GM12878 (cell line): Measurements from ENCODE around the gene NUBPL. TPM values are rescaled to one million over a fixed set of nuclear protein-coding genes. Genes with fewer than 3 reads are reported as not detected.

Source experiments
- ATAC-seq: fragments of 200-7000 bp; cut with Tn5 transposase; 3 replicates; pipeline ENCODE4 v1.9.1; 2020; ENCODE audit warnings: mild to moderate bottlenecking, moderate library complexity
- BruUV-seq: library from RNA; stranded (reverse); fragments of 400-500 nt; replicated peaks from 2 replicates; lab custom pipeline; 2021; lab: Mats Ljungman, UMichigan
- CTCF ChIA-PET: fragments of 300-600 bp; sonication (Branson Sonifier 250); formaldehyde crosslinking; extraction: SDS; loops from one replicate; lab custom pipeline; 2021; ENCODE audit warnings: inconsistent platforms; lab: Yijun Ruan, JAX
- POLR2A ChIA-PET: fragments of 350-600 bp; formaldehyde crosslinking; extraction: SDS; loops from one replicate; lab custom pipeline; 2021; ENCODE audit warnings: inconsistent platforms; lab: Charles Lee
- RAD21 ChIA-PET: fragments of 300-600 bp; sonication (Branson Sonifier 250); formaldehyde crosslinking; loops from one replicate; lab custom pipeline; 2023; ENCODE audit warnings: antibody characterized with exemption; ENCODE audit not compliant: unreplicated experiment; lab: Charles Lee
- SMC1A ChIA-PET: fragments of 300-600 bp; sonication (Branson Sonifier 250); formaldehyde crosslinking; loops from one replicate; lab custom pipeline; 2023; ENCODE audit not compliant: unreplicated experiment, uncharacterized antibody; lab: Charles Lee
- DNase-seq: peaks from one replicate; pipeline ENCODE4 v3.0.0-alpha.2; 2011; ENCODE audit warnings: low read depth, low spot score
- FAIRE-seq: peaks from 3 replicates; lab custom pipeline; 2011; peaks lifted over from hg19 to GRCh38; lab: Jason Lieb, UNC
- H2AFZ ChIP-seq: 2 replicates; pipeline ENCODE4 v1.6.0; 2011; ENCODE audit warnings: low read depth, low read length, control low read depth; ENCODE audit not compliant: control insufficient read depth
- H3K27ac ChIP-seq: 2 replicates; pipeline ENCODE4 v1.5.1; 2011; ENCODE audit warnings: control low read depth; ENCODE audit not compliant: control insufficient read depth, insufficient read depth
- H3K27me3 ChIP-seq, 2 experiments: replicated peaks in 1 of 2; 2 replicates each; pipeline versions ENCODE4 v1.6.0 to v1.6.1; 2011; ENCODE audit warnings: low read length in 1 of 2; ENCODE audit not compliant: control insufficient read depth in 2 of 2, insufficient read depth in 2 of 2
- H3K36me3 ChIP-seq, 2 experiments: 2 replicates each; pipeline ENCODE4 v1.5.1; 2011; ENCODE audit warnings: low read length in 1 of 2; ENCODE audit not compliant: control insufficient read depth in 2 of 2, insufficient read depth in 2 of 2
- H3K4me1 ChIP-seq: 2 replicates; pipeline ENCODE4 v1.6.1; 2011; ENCODE audit warnings: mild to moderate bottlenecking, low read length, moderate library complexity, mixed read lengths; ENCODE audit not compliant: control insufficient read depth, insufficient read depth
- H3K4me2 ChIP-seq: 2 replicates; pipeline ENCODE4 v1.6.0; 2011; ENCODE audit warnings: control low read depth; ENCODE audit not compliant: control insufficient read depth, insufficient read depth
- H3K4me3 ChIP-seq: fragments of 200-600 bp; sonication (generic); 2 replicates; pipeline ENCODE4 v1.5.1; 2016
- H3K79me2 ChIP-seq: 2 replicates; pipeline ENCODE4 v1.6.0; 2011; ENCODE audit warnings: low read length; ENCODE audit not compliant: control insufficient read depth, insufficient read depth
- H3K9ac ChIP-seq: 2 replicates; pipeline ENCODE4 v1.8.0; 2011; ENCODE audit warnings: low read length, control low read depth, mixed read lengths; ENCODE audit not compliant: control insufficient read depth, insufficient read depth
- H3K9me3 ChIP-seq: replicated peaks from 3 replicates; pipeline ENCODE4 v1.5.1; 2011; ENCODE audit warnings: mild to moderate bottlenecking, low read length; ENCODE audit not compliant: control insufficient read depth, insufficient read depth
- H4K20me1 ChIP-seq: 2 replicates; pipeline ENCODE4 v1.6.0; 2011; ENCODE audit not compliant: control insufficient read depth, insufficient read depth
- SMAD1 ChIP-seq: fragments of 450-650 bp; IDR thresholded peaks from 2 replicates; pipeline ENCODE4 v1.6.1; 2018; ENCODE audit warnings: mild to moderate bottlenecking, low read depth; ENCODE audit not compliant: partially characterized antibody
- ZBTB11 ChIP-seq: fragments of 450-650 bp; formaldehyde crosslinking; IDR thresholded peaks from 2 replicates; pipeline ENCODE4 v1.5.0; 2022; ENCODE audit warnings: mild to moderate bottlenecking, missing genetic modification characterization
- WGBS: methylation state at CpG from one replicate; pipeline ENCODE4 v1.1.6; 2016; ENCODE audit warnings: low lambda C conversion rate; ENCODE audit not compliant: insufficient replicate concordance, insufficient coverage; ENCODE audit errors: missing lambda C conversion rate; 5-methylcytosine and 5-hydroxymethylcytosine counted together
- in situ Hi-C: fragments of 300-500 bp; cut with MboI; formaldehyde crosslinking; loops from 9 replicates; pipeline ENCODE4 v1.14.3; 2018; ENCODE audit warnings: mixed read lengths
- intact Hi-C: fragments of 100-400 bp; cut with micrococcal nuclease; formaldehyde crosslinking; loops from one replicate; pipeline ENCODE4 v1.14.2; 2022; ENCODE audit not compliant: unreplicated experiment
- polyA plus RNA-seq, 11 experiments: library from polyadenylated mRNA; depleted of rRNA in 4 of 11; unstranded in 6 of 11; stranded (reverse) in 5 of 11; fragments of >200 nt; fragmentation: Nextera tagmentation in 4 of 11; fragmentation: Illumina TruSeq in 1 of 11; extraction: Ambion mirVana in 4 of 11; extraction: Trizol in 1 of 11; gene quantifications; 1 replicate in 1 of 11; 2 replicates in 10 of 11; pipeline versions ENCODE4 v1.2.1 to v1.2.3, GENCODE V29; 2011 to 2016; ENCODE audit warnings: inconsistent platforms in 2 of 11, missing spikeins in 2 of 11, low read depth in 1 of 11
- total RNA-seq, 4 experiments: library from RNA; depleted of rRNA in 3 of 4; stranded (reverse); fragments of >200 nt in 3 of 4; fragmentation: Illumina TruSeq in 1 of 4; extraction: Trizol in 1 of 4; gene quantifications; 2 replicates each; pipeline versions ENCODE4 v1.2.1 to v1.2.3, GENCODE V29; 2013 to 2021

The NUBPL gene
- total and polyA plus RNA-seq, 10 of the 15 experiments (the other 5 are each of a cell fraction or from before 2014, with no cell fraction given), result 3.4 to 11.6 (median 8.1) TPM

GRCh38 chr14:31758941-31759340 is 197.7 kb downstream of the NUBPL start:
- FAIRE-seq (no peak), DNase-seq (no peak)

More at GRCh38 chr14:31758941-31759340, 197.7 kb downstream of the NUBPL start:
- no peaks in the 10 kb centered on the region for H3K9me3 ChIP-seq
- intact Hi-C loops, result no loop called here
- no peak overlapping the region for H3K4me2 ChIP-seq
- SMC1A ChIA-PET, result interaction anchor here (0.6 kb wide), 1 partner anchor 10 kb away, joined by 4 read pairs; no protein-coding TSS in a partner anchor
- 45% methylated on average over 3 of the region's 3 CpGs for WGBS
- ATAC-seq, result no peak
- H3K27me3 ChIP-seq, result no peaks in the 10 kb centered on the region
- BruUV-seq, result no TSS peak
- CTCF ChIA-PET, result interaction anchor here (0.7 kb wide), 1 partner anchor 836 kb away, joined by 4 read pairs; no protein-coding TSS in a partner anchor
- in situ Hi-C loops, result no loop called here
- H3K4me1 ChIP-seq, result no peaks in the 10 kb centered on the region
- H3K27ac ChIP-seq, result no peak overlapping the region
- no peaks in the 10 kb centered on the region for H3K36me3 ChIP-seq
- RAD21 ChIA-PET, result no interaction called here
- no peak overlapping the region for H2AFZ ChIP-seq
- POLR2A ChIA-PET, result no interaction called here
- no peak for TF ChIP-seq ZBTB11 (CRISPR knock-in tag)
- peak; percentile 45 for TF ChIP-seq SMAD1
- H3K9ac ChIP-seq, result no peak overlapping the region
- no peak overlapping the region for H3K4me3 ChIP-seq
- H3K79me2 ChIP-seq, result no peaks in the 10 kb centered on the region
- H4K20me1 ChIP-seq, result no peaks in the 10 kb centered on the region
